HG02678 (cell line): ENCODE results near the gene ADGRV1.

Experiments used
- ATAC-seq: cut with Tn5 transposase; IDR thresholded peaks from one replicate; pipeline ENCODE4 v1.9.1; 2021; ENCODE audit warnings: mild to moderate bottlenecking, moderate library complexity; ENCODE audit not compliant: unreplicated experiment

ADGRV1 gene

DNA sequence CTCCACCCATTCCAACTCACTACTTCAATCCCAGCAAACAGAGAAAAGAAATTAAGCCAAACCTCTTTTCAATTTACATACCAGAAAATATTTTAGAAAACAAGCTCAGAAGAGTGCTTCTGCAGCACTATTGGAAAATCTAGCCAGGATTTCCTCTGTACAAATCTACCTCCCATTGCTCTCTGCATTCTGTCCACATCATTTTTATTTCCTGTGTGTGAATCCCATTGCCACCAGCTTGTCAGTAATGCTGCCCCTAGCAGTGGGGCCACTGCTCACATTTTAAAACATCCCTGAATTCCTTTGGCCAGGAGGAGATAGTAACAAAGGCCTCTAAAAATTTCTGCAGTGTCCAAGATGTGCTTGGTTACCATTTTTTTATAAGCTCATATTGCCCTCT lies 592.0 kb downstream of the ADGRV1 start:
- ATAC-seq: no peak

- ATAC-seq: no peak
Measured at GRCh38 chr5:91151947-91152346, 593.4 kb downstream of the ADGRV1 start.

GRCh38 chr5:91154338-91154737 lies 595.7 kb downstream of the ADGRV1 start:
- no peak for ATAC-seq

DNA sequence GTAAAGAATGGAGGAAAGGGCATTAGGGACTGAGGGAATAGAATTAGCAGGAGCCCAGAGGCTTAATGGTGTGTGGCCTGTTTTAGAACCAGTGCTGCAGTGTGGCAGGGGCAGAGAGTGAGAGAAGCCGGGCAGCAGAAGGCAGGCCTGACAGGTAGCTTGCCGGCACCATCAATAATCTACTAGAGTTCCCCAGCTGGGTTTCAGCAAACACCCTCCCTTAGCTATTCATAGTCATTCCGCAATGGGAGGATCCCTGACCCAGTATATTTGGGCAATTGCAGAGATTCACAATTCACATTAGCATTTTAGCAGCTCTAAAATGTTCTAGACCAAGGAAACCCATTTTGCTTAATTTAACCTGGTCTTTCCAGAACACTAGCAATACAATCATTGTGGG lies 596.7 kb downstream of the ADGRV1 start:
- no peak for ATAC-seq

- ATAC-seq: no peak
Measured at GRCh38 chr5:91156242-91156641, 597.6 kb downstream of the ADGRV1 start.

GRCh38 chr5:91158011-91158410 lies 599.4 kb downstream of the ADGRV1 start:
- no peak for ATAC-seq

DNA sequence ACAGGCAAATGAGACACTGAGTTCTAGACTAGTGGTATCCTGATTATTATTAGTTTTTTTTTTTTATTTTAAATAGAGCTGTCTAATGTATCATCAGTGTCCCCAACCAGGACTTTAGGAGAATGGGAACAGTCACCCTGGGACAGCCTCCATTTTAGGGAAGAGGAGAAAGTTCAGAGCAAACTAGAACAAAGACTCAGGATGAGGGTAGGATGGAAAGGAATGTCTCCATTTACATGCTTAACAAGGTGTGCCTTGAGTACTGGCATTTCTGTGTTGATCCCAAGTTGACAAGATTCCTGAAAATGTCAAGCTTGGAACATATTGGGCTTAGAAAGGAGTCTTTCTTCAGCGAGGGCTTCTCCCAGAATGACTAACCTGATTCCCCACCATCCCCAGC lies 601.0 kb downstream of the ADGRV1 start:
- ATAC-seq: no peak

- ATAC-seq: no peak
Measured at GRCh38 chr5:91160714-91161285, 602.2 kb downstream of the ADGRV1 start.

DNA sequence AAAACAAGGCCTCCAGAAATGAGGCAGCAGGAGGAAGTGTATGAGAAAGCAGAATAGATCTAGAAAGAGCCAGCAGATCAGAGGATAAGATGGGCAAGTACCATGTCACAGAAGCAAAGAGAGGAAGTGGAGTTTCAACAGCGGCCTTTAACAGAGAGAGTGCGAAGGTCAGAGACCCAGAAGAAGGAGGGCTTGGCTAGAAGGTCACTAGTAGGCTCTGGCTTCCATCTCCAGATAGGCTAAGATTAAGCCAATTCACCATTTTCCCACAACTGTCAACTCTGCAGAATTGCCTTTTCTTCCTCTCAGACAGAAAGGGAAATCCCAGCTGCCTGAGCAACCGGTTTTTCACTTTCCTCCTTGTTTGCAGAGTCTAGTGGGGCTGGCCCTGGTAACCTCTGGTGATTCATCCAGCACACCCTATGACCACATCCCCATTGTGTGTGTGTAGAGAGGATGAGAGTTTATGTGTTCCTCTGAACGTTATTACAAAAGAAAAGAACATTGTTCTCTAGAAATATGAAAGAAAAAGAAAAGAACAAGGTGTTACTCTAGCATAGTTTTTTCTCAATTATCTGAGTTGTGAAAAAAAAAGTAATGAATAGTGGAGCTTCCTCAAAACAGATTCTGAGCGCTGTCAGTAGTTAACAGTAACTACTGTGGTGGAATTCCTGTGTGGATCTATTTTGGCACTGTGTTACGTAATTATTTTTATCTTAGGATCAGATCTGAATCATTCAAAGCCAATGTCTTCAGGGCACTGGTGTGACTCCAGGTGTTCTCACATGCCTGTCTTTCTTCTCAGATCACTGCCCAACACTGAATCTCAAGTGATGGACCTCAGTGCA lies 604.2 kb downstream of the ADGRV1 start:
- ATAC-seq: peak; percentile 98

DNA sequence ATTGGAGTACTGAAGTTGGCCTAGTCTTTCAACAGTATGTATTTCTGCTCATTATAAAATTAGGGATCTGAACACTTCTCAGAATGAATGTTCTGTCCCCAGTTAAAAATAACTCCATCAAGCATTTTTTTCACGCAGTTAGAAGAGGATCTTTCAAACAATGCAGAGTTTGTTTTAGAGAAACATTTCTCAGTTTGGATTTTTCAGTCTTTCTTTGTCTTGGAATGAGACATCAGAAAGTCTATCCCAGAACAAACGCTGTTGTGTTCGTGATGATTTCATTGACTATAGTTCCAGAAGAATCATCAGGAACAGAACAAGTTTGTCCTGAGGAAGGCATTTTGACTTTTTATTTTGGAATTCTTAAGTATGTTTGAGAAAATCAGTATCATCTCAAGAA lies 605.8 kb downstream of the ADGRV1 start:
- ATAC-seq: no peak

- no peak for ATAC-seq
Measured at GRCh38 chr5:91166059-91166807, 607.6 kb downstream of the ADGRV1 start.

DNA sequence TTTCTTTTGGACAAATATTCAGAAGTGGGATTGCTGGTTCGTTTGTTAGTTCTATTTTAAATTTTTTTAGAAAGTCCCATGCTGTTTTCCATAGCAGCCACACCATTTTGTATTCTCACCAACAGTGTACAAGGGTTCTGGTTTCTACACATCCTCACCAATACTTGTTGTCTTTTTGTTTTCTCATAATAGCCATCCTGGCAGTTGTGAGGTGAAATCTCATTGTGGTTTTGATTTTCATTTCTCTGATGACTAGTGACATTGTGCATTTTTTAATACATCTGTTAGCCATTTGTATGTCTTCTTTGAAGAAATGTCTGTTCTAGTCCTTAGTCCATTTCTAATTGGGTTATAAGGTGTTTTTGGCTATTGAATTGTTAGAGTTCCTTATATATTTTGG lies 610.3 kb downstream of the ADGRV1 start:
- ATAC-seq: no peak

GRCh38 chr5:91170266-91170665 lies 611.7 kb downstream of the ADGRV1 start:
- no peak for ATAC-seq

- no peak for ATAC-seq
Measured at GRCh38 chr5:91171322-91171721, 612.7 kb downstream of the ADGRV1 start.

DNA sequence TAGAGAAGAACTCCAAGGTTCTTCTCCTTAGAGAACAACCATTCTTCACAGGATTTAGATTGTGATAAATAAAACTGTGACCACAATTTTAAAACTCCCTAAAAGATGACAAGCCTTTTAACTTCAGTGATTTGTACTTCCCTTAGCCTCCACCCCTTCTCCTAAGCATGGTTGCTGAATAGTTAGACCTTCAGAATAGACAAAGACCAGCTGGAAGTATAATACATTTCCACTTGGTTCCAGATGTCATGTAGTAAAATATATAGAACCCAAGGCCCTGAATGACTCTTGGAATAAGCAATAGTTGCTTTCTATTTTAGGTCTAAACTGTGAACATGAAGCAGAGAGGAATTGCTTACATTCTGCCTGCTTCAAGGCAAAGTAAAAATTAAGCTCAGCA lies 615.8 kb downstream of the ADGRV1 start:
- ATAC-seq: no peak

- no peak for ATAC-seq
Measured at GRCh38 chr5:91175708-91176107, 617.1 kb downstream of the ADGRV1 start.

- ATAC-seq: no peak
Measured at GRCh38 chr5:91176288-91177016, 617.9 kb downstream of the ADGRV1 start.

DNA sequence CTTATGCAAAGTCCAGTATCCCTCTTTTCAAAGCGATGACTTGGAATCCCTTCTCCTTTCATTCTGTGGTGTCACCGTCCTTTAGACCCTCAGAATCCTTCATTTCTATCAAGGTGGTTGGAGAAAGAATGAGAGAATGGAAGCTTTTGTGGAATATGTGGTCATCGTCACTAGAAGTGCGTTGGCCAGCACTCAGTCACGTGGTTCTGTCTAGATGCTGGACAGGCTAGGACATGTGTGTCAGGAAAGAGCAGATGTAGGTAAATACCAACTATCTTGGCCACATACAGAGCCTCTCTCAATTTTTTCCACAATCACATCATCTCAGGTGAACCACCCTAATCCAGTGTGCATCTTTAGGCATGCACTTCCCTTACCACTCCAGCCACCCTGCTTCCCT lies 618.5 kb downstream of the ADGRV1 start:
- ATAC-seq: no peak

- no peak for ATAC-seq
Measured at GRCh38 chr5:91177639-91178038, 619.0 kb downstream of the ADGRV1 start.

- ATAC-seq: no peak
Measured at GRCh38 chr5:91178461-91178860, 619.9 kb downstream of the ADGRV1 start.

DNA sequence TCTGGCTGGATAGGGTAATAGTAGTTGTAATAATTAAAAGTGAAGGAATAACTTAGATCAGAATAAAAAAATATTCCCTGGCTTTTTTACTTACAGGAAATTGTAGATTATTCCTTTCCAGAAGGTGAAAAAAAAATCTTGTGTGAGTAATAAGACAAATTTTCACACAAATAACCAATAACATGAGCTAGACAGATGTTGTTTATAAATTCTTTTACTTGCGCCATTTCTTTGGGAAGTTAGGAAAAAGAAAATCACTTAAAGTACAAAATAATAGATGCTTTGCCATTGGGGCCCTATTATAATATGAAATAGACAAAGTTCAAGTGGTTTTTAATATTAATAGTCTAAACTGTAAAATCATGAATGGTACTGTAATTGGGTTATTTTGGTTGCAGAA lies 620.4 kb downstream of the ADGRV1 start:
- no peak for ATAC-seq
